Stimulated activated CD4-positive, alpha-beta T cell treated with anti-CD3 and anti-CD28 coated beads, Interleukin-1b, Interleukin-23, amount 100 ng/mL, for 24 hours (primary cell): ENCODE data around the gene ARHGEF6.

Experiments used
- DNase-seq, 4 experiments: peaks; one replicate each; pipeline ENCODE4 v3.0.0-alpha.2; 2020; ENCODE audit warnings: low read depth in 4 of 4, low spot score in 1 of 4

ARHGEF6 gene

GRCh38 chrX:136652822-136653723 is 127.7 kb downstream of the ARHGEF6 start:
- no peak for DNase-seq

DNA sequence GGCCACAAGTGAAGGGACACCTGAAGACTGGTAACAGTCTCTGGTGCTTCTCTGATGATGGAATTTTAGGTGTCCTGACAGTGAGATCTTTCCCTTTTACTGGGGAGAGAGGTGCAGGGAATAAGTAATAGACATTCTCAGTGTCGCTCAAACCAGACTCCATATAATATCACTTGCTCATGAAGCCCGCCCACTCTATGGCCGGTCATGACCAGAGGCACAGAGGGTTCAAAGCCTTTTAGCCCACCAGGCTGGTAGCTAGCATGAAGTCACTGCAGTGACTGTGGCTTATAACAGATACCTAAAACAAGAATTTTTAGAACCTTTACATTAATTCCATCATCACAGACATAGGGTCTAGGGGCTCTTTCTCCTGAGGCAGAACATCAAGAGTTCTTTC is 129.9 kb downstream of the ARHGEF6 start:
- no peak for DNase-seq

GRCh38 chrX:136647677-136648360 is 132.9 kb downstream of the ARHGEF6 start, which contains the start of gene CD40LG:
Gene CD40LG, plus strand, starts transcription at chrX:136648158. Its CDS starts 91 bp downstream, at chrX:136648249.
- DNase-seq: peak in 1 of 4 experiments; percentile 24

- DNase-seq: peak in 1 of 4 experiments; percentile 28
Measured at GRCh38 chrX:136646602-136647239, 134.0 kb downstream of the ARHGEF6 start.

DNA sequence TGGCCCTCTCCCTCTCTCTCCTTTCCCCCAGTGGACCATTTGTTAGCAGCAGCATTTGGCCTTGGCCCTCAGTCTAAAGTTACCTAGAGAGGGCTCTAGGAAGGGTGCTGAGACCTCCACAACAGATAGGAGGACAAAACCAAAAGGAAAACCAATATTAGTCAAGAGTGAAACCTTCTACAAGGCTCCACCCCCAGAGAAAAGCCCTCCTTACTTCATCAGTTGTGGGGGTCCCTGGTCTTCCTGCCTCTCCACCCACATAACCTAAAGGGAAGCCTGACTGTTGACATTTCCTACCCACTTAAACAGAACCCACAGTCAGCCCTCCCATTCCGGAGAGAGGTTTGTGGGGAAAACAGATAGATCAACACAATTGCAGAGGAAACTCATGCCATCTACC is 137.5 kb downstream of the ARHGEF6 start:
- no peak for DNase-seq

DNA sequence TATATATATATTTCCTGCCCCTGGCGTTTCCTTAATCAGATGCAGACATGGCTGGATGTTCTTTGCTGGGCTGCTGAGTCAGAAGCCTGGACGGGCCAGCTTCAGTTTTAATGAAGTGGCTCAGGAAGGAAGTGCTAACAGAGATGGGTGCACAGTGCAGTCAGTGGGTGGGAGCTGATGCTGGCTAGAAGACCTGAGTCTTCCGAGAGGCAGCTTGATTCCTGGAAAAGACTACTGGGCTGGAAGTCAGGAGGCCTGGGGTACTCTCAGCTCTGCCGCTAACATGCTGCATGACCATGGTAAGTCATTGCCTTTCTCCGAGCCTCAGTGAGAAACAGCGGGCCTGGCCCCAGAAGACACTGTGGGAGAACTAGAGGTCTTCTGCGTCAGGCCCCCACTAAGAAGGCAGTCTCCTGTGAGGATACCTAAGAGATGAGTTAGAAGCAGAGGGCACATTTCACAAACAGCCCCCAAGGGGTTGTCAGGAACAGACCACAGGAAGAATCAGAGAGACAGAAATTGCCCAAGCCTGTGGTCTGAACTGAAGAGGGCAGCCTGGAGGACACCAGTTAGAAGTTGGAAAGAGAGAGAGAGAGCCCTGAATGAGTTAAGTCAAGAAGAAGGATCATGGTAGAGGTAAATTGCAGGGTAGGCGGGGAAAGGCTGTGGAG is 141.1 kb downstream of the ARHGEF6 start:
- no peak for DNase-seq

- DNase-seq: no peak
Measured at GRCh38 chrX:136636121-136636520, 144.6 kb downstream of the ARHGEF6 start.

GRCh38 chrX:136635235-136635634 is 145.5 kb downstream of the ARHGEF6 start:
- DNase-seq: no peak

- no peak for DNase-seq
Measured at GRCh38 chrX:136630881-136631280, 149.9 kb downstream of the ARHGEF6 start.

GRCh38 chrX:136629084-136629750 is 151.5 kb downstream of the ARHGEF6 start:
- no peak for DNase-seq

DNA sequence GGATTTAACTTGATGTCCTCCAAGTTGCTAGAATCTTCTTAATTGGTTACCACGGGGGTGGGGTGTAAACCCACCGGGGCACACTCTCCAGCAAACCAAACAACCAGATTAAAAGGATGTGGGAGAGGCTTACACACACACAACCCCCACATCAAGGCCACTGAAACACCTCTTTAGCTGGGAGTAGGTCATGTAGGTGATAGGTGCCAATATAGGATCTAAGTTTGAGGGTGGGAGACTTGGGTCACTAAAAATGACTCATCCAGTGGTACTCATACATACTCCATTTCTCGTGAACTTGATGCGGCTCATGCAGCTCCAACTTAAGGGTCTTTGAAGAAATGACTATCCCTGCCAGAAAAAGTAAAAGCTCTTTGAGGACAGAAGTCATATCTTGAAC is 153.3 kb downstream of the ARHGEF6 start:
- no peak for DNase-seq

DNA sequence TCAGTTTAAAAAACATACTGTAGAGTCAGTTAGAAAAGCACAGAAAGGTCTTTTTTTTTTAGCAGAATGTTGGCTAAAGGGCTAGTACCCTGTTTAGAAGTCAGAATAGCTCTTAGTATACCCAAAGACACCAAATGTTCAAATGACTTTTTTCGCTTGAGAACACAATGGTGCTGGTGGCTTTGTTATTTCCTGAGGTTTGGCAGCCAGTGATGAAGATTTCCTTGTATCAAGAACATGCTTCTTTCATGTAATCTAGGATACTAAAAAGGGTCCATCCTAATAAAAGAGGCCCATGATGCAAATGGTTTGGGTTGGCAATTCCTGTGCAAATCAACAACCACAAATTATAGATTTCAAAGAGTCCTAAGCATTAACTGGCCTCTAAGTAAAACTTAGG is 153.8 kb downstream of the ARHGEF6 start:
- no peak for DNase-seq

DNA sequence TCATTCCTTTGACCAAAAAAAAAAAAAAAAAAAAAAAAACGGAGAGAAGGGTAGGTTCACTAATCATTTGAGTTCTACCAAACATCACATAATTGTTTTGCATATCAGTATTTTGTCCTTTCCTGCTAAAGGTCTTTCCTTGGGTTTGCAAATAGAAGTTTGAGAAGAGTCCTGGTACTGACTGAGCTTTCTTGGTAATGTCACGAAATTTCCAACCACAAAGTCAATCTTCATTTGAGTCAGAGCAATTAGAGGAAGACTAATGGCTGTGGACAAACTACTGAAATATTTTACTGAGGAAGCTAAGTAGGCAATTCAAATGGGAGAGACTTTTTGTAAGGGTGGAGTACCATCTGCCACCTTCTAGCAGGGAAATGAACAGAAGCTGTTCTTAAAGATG is 154.5 kb downstream of the ARHGEF6 start:
- DNase-seq: no peak

GRCh38 chrX:136625246-136625645 is 155.5 kb downstream of the ARHGEF6 start:
- no peak for DNase-seq

DNA sequence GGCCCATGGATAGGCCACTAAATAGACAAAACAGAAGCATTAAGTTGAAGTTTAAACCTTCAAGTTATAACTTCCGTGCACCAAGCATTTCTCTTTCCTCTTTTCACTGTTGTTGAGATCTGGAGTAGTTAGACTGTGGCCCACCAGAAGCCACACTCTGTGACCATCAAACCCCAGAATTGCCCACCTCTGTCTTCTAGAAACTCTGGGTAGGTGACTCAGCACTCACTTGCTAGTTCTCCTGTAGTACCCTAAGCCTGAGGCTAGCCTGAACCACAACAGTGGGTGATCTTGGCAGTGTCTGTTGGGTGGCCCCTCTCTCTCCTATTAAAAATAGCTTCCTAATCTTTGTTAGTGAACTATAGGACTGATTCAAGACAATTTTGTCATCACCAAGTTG is 157.3 kb downstream of the ARHGEF6 start:
- DNase-seq: no peak

DNA sequence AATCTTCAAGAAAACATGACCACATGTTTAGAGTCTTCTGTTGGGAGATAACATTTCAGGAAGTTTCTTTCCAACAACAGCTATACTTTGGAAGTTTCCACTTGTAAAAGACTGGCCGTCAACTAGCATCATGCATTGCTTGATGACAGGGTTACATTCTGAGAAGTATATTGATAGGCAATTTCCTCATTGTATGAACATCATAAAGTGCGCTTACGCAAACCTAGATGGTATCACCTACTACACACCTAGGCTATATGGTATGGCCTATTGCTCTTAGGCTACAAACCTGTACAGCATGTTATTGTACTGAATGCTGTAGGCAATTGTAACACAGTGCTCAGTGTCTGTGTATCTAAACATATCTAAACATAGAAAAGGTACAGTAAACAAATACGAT is 158.2 kb downstream of the ARHGEF6 start:
- no peak for DNase-seq

GRCh38 chrX:136620780-136621179 is 160.0 kb downstream of the ARHGEF6 start:
- DNase-seq: no peak

GRCh38 chrX:136619899-136620505 is 160.7 kb downstream of the ARHGEF6 start:
- DNase-seq: no peak

DNA sequence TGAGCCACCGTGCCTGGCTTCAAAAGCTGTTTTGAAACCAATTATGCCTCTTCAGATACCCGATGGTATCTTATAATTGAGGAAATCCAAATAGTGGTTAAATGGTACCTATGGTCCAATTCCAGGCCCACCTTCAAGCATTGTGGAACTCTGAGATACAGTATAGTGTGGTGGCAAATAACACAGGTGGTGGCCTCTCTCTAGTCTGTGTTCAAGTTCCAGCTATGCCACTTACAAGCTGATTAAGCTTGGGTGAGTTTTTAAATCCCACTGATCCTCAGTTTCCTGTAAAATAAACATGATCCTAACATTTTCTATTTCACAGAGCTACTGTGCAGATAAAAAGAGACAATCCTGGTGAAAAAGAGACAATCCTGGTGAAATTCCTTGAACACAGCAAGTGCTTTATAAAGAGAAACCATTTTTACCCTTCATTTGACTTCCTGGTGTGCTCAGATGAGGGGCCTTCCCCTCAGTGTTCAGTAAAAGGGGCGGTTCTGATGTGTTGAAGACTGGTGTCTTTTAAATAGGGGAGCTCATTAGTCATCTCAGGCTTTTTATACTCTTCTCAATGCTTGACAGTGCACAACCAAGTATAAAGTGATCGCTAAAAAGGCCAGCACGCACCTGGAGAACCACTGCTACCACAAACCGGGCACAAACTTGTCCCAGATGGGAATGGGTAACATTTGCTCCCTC is 163.6 kb downstream of the ARHGEF6 start:
- no peak for DNase-seq
